ENCODE measurements around the gene SLC8A2.

- no peak for TF ChIP-seq POLR2A (IDR thresholded peaks at IDR 0.05; ENCODE audit: low read length)
- TF ChIP-seq GATA1 (IDR thresholded peaks at IDR 0.05; ENCODE audit: low read depth, low read length), result no peak
Observed at GRCh38 chr19:47417746-47418691, 53.7 kb downstream of the SLC8A2 start.

Measured in erythroblast (primary cell).